Measurements from ENCODE around the gene LOXL1. TPM values are rescaled to one million over a fixed set of nuclear protein-coding genes. Genes with fewer than 3 reads are reported as not detected.

LOXL1 gene
- total and polyA plus RNA-seq, 9 of the 15 experiments (the other 6 are each of a cell fraction or from before 2014, with no cell fraction given) = 0.14 TPM; not detected in 8

- TF ChIP-seq YBX1 (IDR thresholded peaks at IDR 0.05) = no peak
Measured at GRCh38 chr15:73886717-73887345, 39.4 kb upstream of the LOXL1 start (continued).

GRCh38 chr15:73887481-73887880 is 38.8 kb upstream of the LOXL1 start:
- Histone ChIP-seq H3K4me2 (ENCODE audit: insufficient read depth, low read length) (no peak overlapping the region), H3K9ac (ENCODE audit: insufficient read depth in 1 of 2, low read depth in 2 of 2, low read length in 2 of 2) (no peak overlapping the region), H3K27me3 (ENCODE audit: control insufficient read depth in 2 of 2, insufficient read depth in 2 of 2, low read length in 2 of 2) (peaks cover 0 to 4% of the 10 kb centered on the region in 2 experiments; a peak in 3 of 5 replicates), H2AFZ (ENCODE audit: low read depth, low read length) (no peak overlapping the region), H3K79me2 (ENCODE audit: control insufficient read depth, insufficient read depth, low read length) (no peaks in the 10 kb centered on the region), H3K4me1 (replicated peaks in 1 of 2; ENCODE audit: control insufficient read depth in 2 of 2, insufficient read depth in 2 of 2, low read length in 2 of 2) (no peaks in the 10 kb centered on the region), H3K9me1 (ENCODE audit: control insufficient read depth, insufficient read depth, low read length) (no peaks in the 10 kb centered on the region), H3K9me3 (replicated peaks; ENCODE audit: control insufficient read depth, insufficient read depth, low read depth, low read length) (no peaks in the 10 kb centered on the region), H3K4me3 (no peak overlapping the region), H3K36me3 (ENCODE audit: control insufficient read depth, insufficient read depth, low read length) (no peaks in the 10 kb centered on the region), H3K27ac (ENCODE audit: extremely low read depth, low read depth, low read length) (no peak overlapping the region), H4K20me1 (replicated peaks; ENCODE audit: control insufficient read depth, insufficient read depth, low read length) (0 out of 2 replicates have a peak, but pooled peaks cover 6% of the 10 kb centered on the region)
- POLR2A ChIA-PET = interaction anchor here (1.2 kb wide), 1 partner anchor 17 kb away, joined by 3 read pairs; no protein-coding TSS in a partner anchor
- WGBS (ENCODE audit: insufficient coverage, low coverage, missing lambda C conversion rate) = 2% methylated on average over 6 of the region's 7 CpGs
- FAIRE-seq (no peak), DNase-seq (ENCODE audit: extremely low read depth in 1 of 4, low spot score in 3 of 4) (no peak), ATAC-seq (no peak)
- BruUV-seq (replicated peaks) = no TSS peak
- TF ChIP-seq CBX8 (IDR thresholded peaks at IDR 0.05; ENCODE audit: borderline replicate concordance, extremely low read depth, low read depth, low read length, poor library complexity, severe bottlenecking) (no peak), RFX5 (IDR thresholded peaks at IDR 0.05; ENCODE audit: low read depth, low read length) (no peak), SREBF1 (IDR thresholded peaks at IDR 0.05; ENCODE audit: borderline replicate concordance, low read depth, low read length) (no peak), ZNF316 (IDR thresholded peaks at IDR 0.05) (no peak), ZNF146 (CRISPR knock-in tag; IDR thresholded peaks at IDR 0.05; ENCODE audit: unreplicated experiment) (no peak)
- CTCF ChIA-PET (ENCODE audit: low intra/inter-chr PET ratio) = no interaction called here
- intact Hi-C loops (cut with micrococcal nuclease) (no loop called here), in situ Hi-C loops (cut with MboI) (no loop called here)

Measured in K562 (cell line).